Stimulated activated CD4-positive, alpha-beta T cell treated with anti-CD3 and anti-CD28 coated beads, Interleukin-4, amount 100 ng/mL, for 24 hours (primary cell): ENCODE measurements around the gene BAK1.
"Not testable (repeated sequence)": the region's sequence is repeated elsewhere in the genome, so short reads cannot be mapped to it uniquely, and the experiment has no call there.

Experiments used
- DNase-seq: peaks from one replicate; pipeline ENCODE4 v3.0.0-alpha.2; 2020

BAK1 gene

DNA sequence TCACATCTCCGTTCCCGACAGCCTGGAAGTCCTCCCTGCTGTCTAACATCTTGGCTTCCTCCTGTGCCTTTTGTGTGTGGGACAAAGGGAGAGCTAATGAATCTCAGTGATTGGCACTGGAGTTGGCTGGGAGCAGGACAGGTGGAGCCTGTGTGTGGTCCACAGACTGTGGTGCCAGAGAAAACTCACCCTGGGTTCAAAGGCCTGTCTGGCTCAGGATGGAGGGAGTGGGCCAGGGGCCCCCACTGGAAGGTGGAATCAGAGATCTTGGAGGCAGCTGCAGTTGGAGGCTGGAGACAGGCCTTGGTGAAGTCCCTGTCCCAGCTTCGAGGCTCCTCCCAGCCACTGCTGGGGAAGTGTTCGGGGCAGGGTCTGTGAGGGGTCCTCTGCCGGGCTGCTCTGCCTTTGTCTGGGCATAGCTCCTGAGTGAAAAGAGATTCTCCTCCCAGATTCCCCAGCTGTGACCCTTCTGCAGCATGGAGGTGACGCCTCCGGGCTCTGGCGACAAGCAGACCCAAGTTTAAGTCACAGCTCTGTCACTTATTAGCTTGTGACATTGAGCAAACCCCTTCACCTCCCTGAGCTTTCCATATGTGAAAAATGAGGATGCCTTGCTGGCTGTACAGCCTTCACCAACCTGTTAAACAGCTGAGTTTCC, 27.2 kb upstream of the BAK1 start:
- DNase-seq: no peak

- no peak for DNase-seq
Observed at GRCh38 chr6:33606642-33607041, 26.6 kb upstream of the BAK1 start.

DNA sequence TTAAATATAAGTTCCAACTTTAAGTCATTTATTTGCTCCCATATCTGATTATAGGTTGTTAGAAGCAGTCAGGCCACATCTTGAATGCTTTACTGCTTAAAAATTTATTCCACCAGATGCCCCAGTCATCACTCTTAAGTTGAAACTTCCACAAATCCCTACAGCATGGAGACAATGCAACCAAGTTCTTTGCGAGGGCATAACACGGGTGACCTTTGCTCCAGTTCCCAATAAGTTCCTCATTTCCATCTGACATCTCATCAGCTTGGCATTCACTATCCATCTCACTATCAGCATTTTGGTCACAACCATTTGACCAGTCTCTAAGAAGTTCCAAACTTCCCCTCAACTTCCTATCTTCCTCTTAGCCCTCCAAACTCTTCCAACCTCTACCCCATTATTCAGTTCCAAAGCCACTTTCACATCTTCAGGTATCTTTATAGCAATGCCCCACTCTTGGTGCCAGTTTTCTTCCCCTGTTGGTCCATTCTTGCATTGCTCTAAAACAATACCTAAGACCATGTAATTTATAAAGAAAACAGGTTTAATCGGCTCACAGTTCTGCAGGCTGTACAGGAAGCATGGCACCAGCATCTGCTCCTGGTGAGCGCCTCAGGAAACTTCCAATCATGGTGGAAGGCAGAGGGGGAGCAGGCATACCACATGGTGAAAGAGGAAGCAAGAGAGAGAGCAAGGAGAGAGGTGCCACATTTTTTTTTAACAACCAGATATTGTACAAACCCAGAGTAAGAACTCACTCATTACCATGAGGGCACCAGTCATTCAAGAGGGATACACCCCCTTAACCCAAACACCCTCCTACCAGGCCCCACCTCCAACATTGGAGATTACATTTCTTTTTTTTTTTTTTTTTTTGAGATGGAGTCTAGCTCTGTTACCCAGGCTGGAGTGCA, 25.1 kb upstream of the BAK1 start:
- DNase-seq: no peak

DNA sequence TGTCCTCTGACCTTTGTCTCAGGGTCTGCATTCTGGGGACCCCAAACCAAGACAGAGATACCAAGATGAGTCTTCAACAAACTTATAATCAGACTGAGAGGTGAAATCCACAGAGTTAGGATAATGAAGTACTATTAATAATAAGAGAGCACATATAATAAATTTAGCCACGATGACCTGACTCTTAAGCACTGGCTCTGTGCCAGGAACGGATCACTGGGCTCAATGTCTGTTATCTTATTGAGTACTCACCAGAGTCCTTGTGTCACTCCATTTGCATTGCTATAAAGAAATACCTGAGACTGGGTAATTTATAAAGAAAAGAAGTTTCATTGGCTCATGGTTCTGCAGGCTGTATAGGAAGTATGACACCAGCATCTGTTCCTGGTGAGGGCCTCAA, 22.1 kb upstream of the BAK1 start:
- no peak for DNase-seq

DNA sequence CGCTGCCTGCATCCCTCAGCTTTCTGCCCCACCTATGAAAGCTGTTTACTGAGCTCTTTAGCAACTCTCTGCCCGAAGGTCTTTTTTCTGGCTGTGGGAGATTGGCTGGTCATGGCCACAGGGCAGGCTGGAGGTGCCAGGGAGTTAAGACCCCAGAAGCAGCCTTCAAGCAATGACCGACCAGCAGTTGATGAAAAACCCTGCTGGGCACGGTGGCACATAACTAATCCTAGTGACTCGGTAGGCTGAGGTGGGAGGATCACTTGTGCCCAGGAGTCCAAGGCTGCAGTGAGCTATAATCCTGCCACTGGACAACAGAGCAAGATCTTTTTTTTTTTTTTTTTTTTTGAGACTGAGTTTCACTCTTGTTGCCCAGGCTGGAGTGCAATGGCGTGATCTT, 20.7 kb upstream of the BAK1 start:
- no peak for DNase-seq

DNA sequence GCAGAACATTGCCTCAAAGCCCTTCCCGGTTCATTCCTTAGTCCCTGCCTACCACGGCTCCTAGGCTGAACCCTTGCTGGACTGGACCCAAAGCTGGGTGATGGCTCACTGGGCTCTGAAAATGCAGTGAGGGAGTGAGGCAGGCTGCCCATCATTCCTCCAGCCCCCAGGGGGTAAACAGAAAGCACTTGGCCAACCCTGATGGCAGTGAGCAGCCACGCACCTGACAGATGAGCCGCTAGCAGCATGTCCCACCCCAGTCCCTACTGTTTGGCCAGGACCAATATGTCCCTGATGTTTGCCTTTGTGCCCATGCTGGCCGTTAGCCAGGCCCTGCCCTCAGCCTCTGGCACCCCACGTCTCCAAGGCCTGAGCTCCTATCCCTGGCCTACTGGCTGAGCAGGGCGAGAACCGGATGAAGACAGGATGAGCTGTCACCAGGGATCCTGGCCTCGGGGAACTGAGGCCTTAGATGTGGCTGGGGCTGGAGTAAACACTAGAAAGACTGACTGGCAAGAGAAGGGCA, 19.4 kb upstream of the BAK1 start:
- no peak for DNase-seq

GRCh38 chr6:33597551-33598322, 17.7 kb upstream of the BAK1 start:
- DNase-seq: no peak

GRCh38 chr6:33596894-33597293, 16.8 kb upstream of the BAK1 start:
- not testable (repeated sequence) for DNase-seq

DNA sequence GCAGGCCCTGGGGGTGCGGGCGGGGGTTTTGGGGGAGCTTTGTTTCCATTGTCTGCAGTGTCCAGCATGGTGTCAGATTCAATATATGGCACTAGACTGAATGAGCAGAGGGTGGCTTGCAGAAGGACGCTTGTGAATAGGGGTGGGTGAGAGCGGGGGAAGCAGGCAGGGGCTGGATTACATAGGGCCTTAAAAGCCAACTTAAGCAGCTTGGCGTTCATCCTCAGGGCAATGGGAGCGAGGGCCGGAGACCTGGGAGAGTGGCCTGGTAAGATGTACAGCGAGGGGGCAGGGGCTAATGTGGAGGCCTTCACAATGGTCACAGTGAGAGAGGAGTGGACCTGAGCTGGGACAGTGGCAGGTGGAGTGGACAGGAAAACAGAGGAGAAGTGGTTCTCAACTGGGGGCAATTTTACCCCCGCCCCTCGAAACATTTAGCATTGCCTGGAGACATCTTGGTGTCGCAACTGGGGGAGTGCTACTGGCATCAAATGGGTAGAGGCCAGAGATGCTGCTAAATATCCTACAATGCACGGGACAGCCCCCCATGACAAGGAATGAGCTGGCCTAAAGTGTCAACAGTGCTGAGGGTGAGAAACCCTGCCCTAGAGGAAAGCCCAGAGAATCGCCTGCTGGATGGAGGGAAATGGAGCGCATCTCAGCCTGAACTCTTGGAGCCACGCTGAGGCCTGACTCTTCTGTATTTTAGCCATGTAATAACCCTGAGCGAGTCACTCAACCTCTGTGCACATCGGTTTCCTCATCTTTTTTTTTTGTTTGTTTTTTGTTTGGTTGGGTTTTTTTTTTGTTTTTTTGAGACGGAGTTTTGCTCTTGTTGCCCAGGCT, 15.1 kb upstream of the BAK1 start:
- no peak for DNase-seq

GRCh38 chr6:33593414-33593727, 13.3 kb upstream of the BAK1 start:
- DNase-seq: no peak

DNA sequence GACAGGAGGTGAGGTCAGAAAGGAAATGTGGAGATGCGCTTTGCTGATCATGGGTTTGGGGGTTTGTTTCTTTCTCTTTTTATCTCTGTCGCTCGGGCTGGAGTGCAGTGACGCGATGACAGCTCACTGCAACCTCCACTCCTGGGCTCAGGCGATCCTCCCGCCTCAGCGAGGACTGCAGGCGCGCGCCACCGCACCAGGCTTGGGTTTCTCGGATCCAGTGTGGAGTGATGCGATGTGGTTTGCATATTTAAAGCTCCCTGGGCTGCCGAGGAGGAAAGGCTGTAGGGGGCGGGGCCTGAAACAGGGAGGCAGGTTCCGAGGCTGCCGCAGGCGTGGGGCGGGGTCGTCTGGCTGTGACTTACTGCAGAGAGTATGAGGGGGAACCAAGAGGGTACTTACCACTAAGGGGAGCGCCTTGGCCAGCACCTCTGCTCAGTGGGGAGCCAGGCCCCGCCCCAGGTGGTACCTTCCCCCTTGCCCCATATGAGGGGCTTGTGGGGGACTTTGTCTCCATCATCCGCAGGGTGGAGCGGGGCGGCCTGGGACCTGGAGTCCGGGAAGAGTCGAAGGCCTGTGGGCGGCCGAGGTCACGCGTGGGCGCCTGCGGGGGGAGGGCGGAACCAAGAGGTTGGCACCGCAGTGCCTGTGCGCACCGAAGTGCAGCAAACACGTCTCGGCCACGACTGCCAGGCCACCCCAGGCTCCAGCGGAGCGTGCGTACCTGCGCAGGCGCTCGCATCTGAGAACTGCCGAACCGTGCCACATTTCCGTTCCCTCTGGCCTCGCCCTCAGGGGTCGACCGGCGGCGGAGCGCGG, 12.7 kb upstream of the BAK1 start:
- DNase-seq: peak; percentile 44

DNA sequence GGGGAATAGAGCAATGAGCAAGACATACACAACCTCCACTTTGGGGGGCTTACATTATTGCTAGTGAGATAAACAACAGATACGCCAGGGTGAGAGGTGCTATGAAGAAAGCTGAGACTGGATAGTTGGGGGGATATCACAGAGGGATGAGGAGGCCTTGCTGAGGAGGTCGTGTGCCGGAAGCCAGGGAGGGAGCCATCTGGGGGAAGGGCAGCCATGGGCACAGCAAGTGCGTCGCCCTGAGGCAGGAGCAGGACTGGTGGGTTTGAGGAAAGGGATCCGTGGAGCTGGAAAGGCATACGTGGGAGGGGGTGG, 12.2 kb upstream of the BAK1 start:
- no peak for DNase-seq

DNA sequence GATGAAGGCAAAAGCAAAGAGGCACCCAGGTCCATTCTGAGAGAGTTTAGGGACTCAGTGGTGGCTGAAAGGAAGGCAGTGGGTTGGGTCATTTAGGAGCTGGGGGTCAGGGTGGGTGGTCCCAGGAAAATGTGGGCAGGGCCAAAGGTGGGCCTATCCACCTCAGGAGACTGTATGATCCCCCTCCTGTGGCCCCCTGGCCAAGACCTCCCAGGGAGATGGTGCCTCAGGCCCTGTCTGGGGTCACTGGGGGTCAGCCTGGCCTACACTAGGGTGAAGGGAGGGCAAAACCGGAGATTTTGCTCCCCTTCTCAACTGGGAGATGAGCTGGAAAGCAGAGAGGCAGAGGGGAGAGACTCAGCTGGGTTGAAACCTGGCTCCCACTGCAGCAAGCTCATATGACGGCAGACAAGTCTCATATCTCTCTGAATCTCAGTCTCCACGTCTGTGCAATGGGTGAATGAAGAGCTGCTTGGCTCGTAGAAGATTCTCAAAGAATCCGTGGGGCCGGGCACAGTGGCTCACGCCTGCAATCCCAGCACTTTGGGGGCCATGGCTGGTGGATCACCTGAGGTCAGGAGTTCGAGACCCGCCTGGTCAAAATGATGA, 11.5 kb upstream of the BAK1 start:
- no peak for DNase-seq

GRCh38 chr6:33590531-33591198, 10.6 kb upstream of the BAK1 start:
- DNase-seq: no peak

DNA sequence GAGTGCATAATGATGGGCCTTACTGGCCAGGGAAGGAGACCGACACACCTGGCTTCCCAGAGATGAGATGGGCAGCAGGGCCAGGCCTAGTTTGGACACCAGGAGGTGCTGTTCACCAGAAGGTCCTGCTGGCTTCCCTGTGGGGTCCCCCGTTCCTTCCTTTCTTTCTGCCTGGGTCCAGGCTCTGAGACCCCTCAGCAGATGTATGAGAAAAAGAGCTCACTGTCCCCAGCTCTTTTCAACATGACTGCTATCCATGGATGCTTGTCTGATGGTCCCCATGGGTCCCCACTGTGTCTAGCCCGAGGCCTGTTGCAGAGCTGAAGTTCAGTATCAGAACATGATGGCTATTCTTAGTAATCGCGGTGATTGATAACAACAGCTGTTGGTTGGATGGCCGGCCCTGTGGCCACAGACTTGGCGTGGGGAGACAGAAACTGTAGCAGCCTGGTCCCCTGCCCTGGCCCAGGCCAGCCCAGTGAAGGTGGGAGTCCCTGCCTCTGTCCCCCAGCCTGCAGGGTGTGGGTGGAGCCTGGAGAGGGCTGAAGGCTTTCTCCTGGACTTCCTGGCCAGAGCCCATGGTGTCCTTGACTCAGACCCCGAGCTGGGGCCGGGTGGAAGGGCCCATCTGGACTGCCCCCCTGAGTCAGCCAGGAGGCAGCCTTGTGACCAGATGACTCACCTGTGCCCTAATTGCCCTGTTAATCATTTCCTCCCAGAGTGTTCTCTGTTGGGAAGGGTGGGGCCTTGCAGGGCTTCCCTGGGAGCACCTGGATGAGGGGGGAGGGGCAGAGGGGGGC, 9.9 kb upstream of the BAK1 start:
- DNase-seq: peak; percentile 47

GRCh38 chr6:33589392-33589730, 9.3 kb upstream of the BAK1 start:
- DNase-seq: no peak

- no peak for DNase-seq
Observed at GRCh38 chr6:33588894-33589293, 8.8 kb upstream of the BAK1 start.

DNA sequence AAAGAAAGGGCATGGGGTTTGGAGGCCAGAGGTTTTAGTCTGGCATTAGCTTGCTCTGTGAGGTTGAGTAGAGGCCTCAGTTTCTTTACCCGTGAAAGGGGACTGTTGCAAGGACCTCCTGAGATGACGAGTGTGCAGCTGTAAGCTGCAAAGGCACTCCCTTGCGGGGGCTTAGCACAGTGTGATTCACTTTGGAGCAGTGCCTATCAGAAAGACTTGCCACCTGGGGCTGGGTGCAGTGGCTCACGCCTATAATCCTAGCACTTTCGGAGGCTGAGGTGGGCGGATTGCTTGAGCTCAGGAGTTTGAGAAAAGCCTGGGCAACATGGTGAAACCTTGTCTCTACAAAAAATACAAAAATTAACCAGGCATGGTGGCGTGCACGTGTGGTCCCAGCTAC, 7.5 kb upstream of the BAK1 start:
- DNase-seq: no peak

- DNase-seq: no peak
Observed at GRCh38 chr6:33586108-33586640, 6.1 kb upstream of the BAK1 start.
